ENCODE measurements around the gene HSD17B11. TPM values are rescaled to one million over a fixed set of nuclear protein-coding genes. Genes with fewer than 3 reads are reported as not detected.

Gene HSD17B11
- total RNA-seq, 1 experiment from 2014 or later, result 8.8 TPM

- Histone ChIP-seq H4K8ac (replicated peaks; ENCODE audit: insufficient read length, low read depth, low read length) (no peak overlapping the region), H3K4me2 (ENCODE audit: insufficient read depth, insufficient read length, low read length) (no peak overlapping the region), H2AK5ac (ENCODE audit: insufficient read length, low read length) (no peak overlapping the region), H4K91ac (ENCODE audit: insufficient read length, low read depth, low read length) (no peak overlapping the region), H2BK120ac (ENCODE audit: low read depth, low read length, poor library complexity, severe bottlenecking) (no peak overlapping the region), H3K18ac (ENCODE audit: insufficient read length, low read depth, low read length) (no peak overlapping the region), H4K5ac (ENCODE audit: insufficient read length, low read depth, low read length) (no peak overlapping the region), H2AFZ (ENCODE audit: low read length) (no peak overlapping the region), H3K79me2 (ENCODE audit: insufficient read depth, low read length) (no peaks in the 10 kb centered on the region), H3K27me3 (ENCODE audit: insufficient read depth, low read length) (no peaks in the 10 kb centered on the region), H3K23ac (ENCODE audit: insufficient read length, low read depth, low read length) (no peak overlapping the region), H3K4ac (ENCODE audit: low read depth, low read length) (no peak overlapping the region), H2BK20ac (ENCODE audit: low read depth, low read length, poor library complexity, severe bottlenecking) (no peak overlapping the region), H4K20me1 (ENCODE audit: control insufficient read depth, insufficient read depth, insufficient read length) (no peaks in the 10 kb centered on the region), H2BK12ac (ENCODE audit: insufficient read length, low read depth, low read length) (no peak overlapping the region), H3K4me1 (ENCODE audit: insufficient read depth, low read length) (no peaks in the 10 kb centered on the region), H3K14ac (ENCODE audit: insufficient read depth, low read length) (no peak overlapping the region), H3K56ac (ENCODE audit: insufficient read length, low read depth, low read length) (no peak overlapping the region), H3K79me1 (ENCODE audit: insufficient read depth, low read depth, low read length, poor library complexity, severe bottlenecking) (no peaks in the 10 kb centered on the region), H2BK15ac (ENCODE audit: low read depth, low read length) (no peak overlapping the region), H3K9ac (ENCODE audit: extremely low read depth, insufficient read length, low read length) (no peak overlapping the region), H3K9me3 (ENCODE audit: control insufficient read depth, low read depth, low read length) (no peaks in the 10 kb centered on the region), H3K23me2 (ENCODE audit: insufficient read length, low read depth, low read length, poor library complexity, severe bottlenecking) (no peaks in the 10 kb centered on the region), H3K27ac (ENCODE audit: insufficient read length, low read depth, low read length) (no peak overlapping the region), H2BK5ac (ENCODE audit: insufficient read length, low read length) (no peak overlapping the region), H3T11ph (ENCODE audit: low read length) (no peak overlapping the region)
- Mint-ChIP-seq H3K4me3 (no peak overlapping the region), H3K4me1 (no peaks in the 10 kb centered on the region), H3K27me3 (ENCODE audit: low read depth) (no peaks in the 10 kb centered on the region), H3K27ac (no peak overlapping the region), H3K36me3 (ENCODE audit: insufficient read depth in 1 of 3, low read depth in 3 of 3) (no peaks in the 10 kb centered on the region; a peak in 1 of 7 replicates), H3K9me3 (no peaks in the 10 kb centered on the region)
- no peak for DNase-seq
- WGBS (ENCODE audit: extremely low coverage, insufficient read length, low lambda C conversion rate), result no CpG with 5 or more reads among the region's 1 CpG
- TF ChIP-seq CTCF (conservative IDR thresholded peaks at IDR 0.05), result no peak
These were observed 73.5 kb downstream of the HSD17B11 start for GRCh38 chr4:87317527-87317926.

All from H9 (cell line).